K562 (cell line): ENCODE measurements around the gene PGA3. TPM values are rescaled to one million over a fixed set of nuclear protein-coding genes. Genes with fewer than 3 reads are reported as not detected.

ENCODE experiments used
- ATAC-seq: fragments of 200-7000 bp; cut with Tn5 transposase; 3 replicates; pipeline ENCODE4 v1.9.1; 2020; ENCODE audit warnings: moderate library complexity
- BruUV-seq: library from RNA; stranded (reverse); fragments of 400-500 nt; replicated peaks from 2 replicates; lab custom pipeline; 2021; lab: Mats Ljungman, UMichigan
- CTCF ChIA-PET: fragments of 300-600 bp; formaldehyde crosslinking; extraction: SDS; loops from one replicate; lab custom pipeline; 2021; ENCODE audit warnings: low intra/inter-chr PET ratio; lab: Yijun Ruan, JAX
- POLR2A ChIA-PET: fragments of 300-600, 350-650 bp; sonication (Branson Sonifier 250); formaldehyde crosslinking; extraction: SDS; loops from one replicate; lab custom pipeline; 2021; ENCODE audit warnings: antibody characterized with exemption, inconsistent platforms; lab: Yijun Ruan, JAX
- DNase-seq, 4 experiments: peaks; one replicate each; pipeline versions ENCODE4 v3.0.0 to v3.0.0-alpha.2; 2011 to 2018; ENCODE audit warnings: low spot score in 3 of 4, mixed read lengths in 3 of 4; ENCODE audit errors: extremely low read depth in 1 of 4
- FAIRE-seq: peaks from 2 replicates; lab custom pipeline; 2011; peaks lifted over from hg19 to GRCh38; lab: Jason Lieb, UNC
- H2AFZ ChIP-seq: 2 replicates; pipeline ENCODE4 v1.6.0; 2011; ENCODE audit warnings: low read depth, low read length, control low read depth, inconsistent platforms
- H3K27ac ChIP-seq: fragments of 200-600 bp; 3 replicates; pipeline ENCODE4 v1.8.0; 2011; ENCODE audit warnings: low read depth, mild to moderate bottlenecking, control low read depth, inconsistent platforms, low read length, moderate library complexity, mixed read lengths; ENCODE audit errors: extremely low read depth
- H3K27me3 ChIP-seq, 2 experiments: fragments of 300-600 bp in 1 of 2; 2 replicates in 1 of 2; 3 replicates in 1 of 2; pipeline versions ENCODE4 v1.6.0 to v1.8.0; 2011; ENCODE audit warnings: inconsistent platforms in 2 of 2, low read length in 2 of 2, mild to moderate bottlenecking in 1 of 2, mixed read lengths in 1 of 2, moderate library complexity in 1 of 2; ENCODE audit not compliant: control insufficient read depth in 2 of 2, insufficient read depth in 2 of 2
- H3K36me3 ChIP-seq: fragments of 300-600 bp; 3 replicates; pipeline ENCODE4 v1.8.0; 2011; ENCODE audit warnings: mild to moderate bottlenecking, low read length, inconsistent platforms; ENCODE audit not compliant: control insufficient read depth, insufficient read depth
- H3K4me1 ChIP-seq, 2 experiments: fragments of 200-600 bp in 1 of 2; replicated peaks in 1 of 2; 2 replicates in 1 of 2; 3 replicates in 1 of 2; pipeline versions ENCODE4 v1.5.1 to v1.8.0; 2011; ENCODE audit warnings: inconsistent platforms in 2 of 2, low read length in 2 of 2, mild to moderate bottlenecking in 1 of 2, mixed read lengths in 1 of 2, moderate library complexity in 1 of 2; ENCODE audit not compliant: control insufficient read depth in 2 of 2, insufficient read depth in 2 of 2
- H3K4me2 ChIP-seq: 2 replicates; pipeline ENCODE4 v1.6.1; 2011; ENCODE audit warnings: low read length, control low read depth, inconsistent platforms, mixed read lengths; ENCODE audit not compliant: insufficient read depth
- H3K4me3 ChIP-seq: fragments of 200-600 bp; sonication (generic), shearing (Covaris generic); 2 replicates; pipeline ENCODE4 v1.5.1; 2016; ENCODE audit warnings: control low read depth, inconsistent platforms
- H3K79me2 ChIP-seq: fragments of 200-600 bp; 3 replicates; pipeline ENCODE4 v1.8.0; 2011; ENCODE audit warnings: low read length, inconsistent platforms; ENCODE audit not compliant: control insufficient read depth, insufficient read depth
- H3K9ac ChIP-seq, 2 experiments: 2 replicates each; pipeline versions ENCODE4 v1.6.0 to v1.6.1; 2011; ENCODE audit warnings: low read depth in 2 of 2, low read length in 2 of 2, control low read depth in 1 of 2, inconsistent platforms in 1 of 2, mild to moderate bottlenecking in 1 of 2, mixed read lengths in 1 of 2; ENCODE audit not compliant: insufficient read depth in 1 of 2
- H3K9me1 ChIP-seq: one replicate; pipeline ENCODE4 v1.6.0; 2011; ENCODE audit warnings: inconsistent platforms, mild to moderate bottlenecking, low read length, moderate library complexity; ENCODE audit not compliant: control insufficient read depth, insufficient read depth
- H3K9me3 ChIP-seq: replicated peaks from 2 replicates; pipeline ENCODE4 v1.5.1; 2011; ENCODE audit warnings: low read depth, low read length, inconsistent platforms; ENCODE audit not compliant: control insufficient read depth, insufficient read depth
- H4K20me1 ChIP-seq: replicated peaks from 2 replicates; pipeline ENCODE4 v1.6.1; 2011; ENCODE audit warnings: low read length, inconsistent platforms, mixed read lengths; ENCODE audit not compliant: control insufficient read depth, insufficient read depth
- MGA ChIP-seq: fragments of 450-650 bp; IDR thresholded peaks from 2 replicates; pipeline ENCODE4 v1.6.1; 2016; ENCODE audit warnings: mild to moderate bottlenecking, moderate library complexity
- ZBTB12 ChIP-seq: fragments of 250-450 bp; sonication (Bioruptor Pico); IDR thresholded peaks from 2 replicates; pipeline ENCODE4 v1.4.0; 2020
- ZC3H11A ChIP-seq: IDR thresholded peaks from 2 replicates; pipeline ENCODE4 v1.6.1; 2012; ENCODE audit warnings: low read depth, low read length, improper control_type of control experiment
- WGBS: fragments of 100-300 bp; shearing (Covaris generic); methylation state at CpG from one replicate; pipeline ENCODE4 v1.1.6; 2016; ENCODE audit warnings: low coverage, mixed read lengths; ENCODE audit not compliant: insufficient coverage; ENCODE audit errors: missing lambda C conversion rate; 5-methylcytosine and 5-hydroxymethylcytosine counted together
- in situ Hi-C: fragments of 300-500 bp; cut with MboI; formaldehyde crosslinking; loops from 4 replicates; pipeline ENCODE4 v1.15.0; 2018; ENCODE audit warnings: inconsistent platforms, mixed read lengths
- intact Hi-C: fragments of 100-400 bp; cut with micrococcal nuclease; formaldehyde crosslinking; loops from 2 replicates; pipeline ENCODE4 v1.14.2; 2022
- polyA plus RNA-seq, 8 experiments: library from polyadenylated mRNA; depleted of rRNA in 4 of 8; stranded (reverse) in 5 of 8; unstranded in 3 of 8; fragments of >200 nt; fragmentation: Nextera tagmentation in 2 of 8; fragmentation: Illumina TruSeq in 1 of 8; extraction: Ambion mirVana in 2 of 8; extraction: Trizol in 1 of 8; gene quantifications; 2 replicates each; pipeline versions ENCODE4 v1.2.1 to v1.2.3, GENCODE V29; 2011 to 2014; ENCODE audit warnings: inconsistent platforms in 1 of 8, missing spikeins in 1 of 8
- total RNA-seq, 7 experiments: library from RNA; depleted of rRNA in 6 of 7; stranded (reverse); fragments of >200 nt in 6 of 7; fragmentation: Illumina TruSeq in 2 of 7; extraction: Trizol in 2 of 7; gene quantifications; 2 replicates each; pipeline versions ENCODE4 v1.2.1 to v1.2.3, GENCODE V29; 2011 to 2021; ENCODE audit warnings: low replicate concordance in 1 of 7
- TF ChIP-seq, protein P1 (sequence below): fragments of 250-450 bp; sonication (Bioruptor Pico); IDR thresholded peaks from 2 replicates; pipeline ENCODE4 v1.8.0; 2021; ENCODE audit warnings: borderline replicate concordance, mild to moderate bottlenecking, moderate library complexity; ENCODE audit not compliant: poor library complexity, severe bottlenecking
- TF ChIP-seq, protein P2 (sequence below): sonication (generic); formaldehyde crosslinking; IDR thresholded peaks from 2 replicates; pipeline ENCODE4 v1.8.1; 2023; ENCODE audit warnings: mild to moderate bottlenecking, missing genetic modification reagents

PGA3 gene
- total and polyA plus RNA-seq, 9 of the 15 experiments (the other 6 are each of a cell fraction or from before 2014, with no cell fraction given): 0.15 to 0.18 (median 0.18) TPM; not detected in 6

DNA sequence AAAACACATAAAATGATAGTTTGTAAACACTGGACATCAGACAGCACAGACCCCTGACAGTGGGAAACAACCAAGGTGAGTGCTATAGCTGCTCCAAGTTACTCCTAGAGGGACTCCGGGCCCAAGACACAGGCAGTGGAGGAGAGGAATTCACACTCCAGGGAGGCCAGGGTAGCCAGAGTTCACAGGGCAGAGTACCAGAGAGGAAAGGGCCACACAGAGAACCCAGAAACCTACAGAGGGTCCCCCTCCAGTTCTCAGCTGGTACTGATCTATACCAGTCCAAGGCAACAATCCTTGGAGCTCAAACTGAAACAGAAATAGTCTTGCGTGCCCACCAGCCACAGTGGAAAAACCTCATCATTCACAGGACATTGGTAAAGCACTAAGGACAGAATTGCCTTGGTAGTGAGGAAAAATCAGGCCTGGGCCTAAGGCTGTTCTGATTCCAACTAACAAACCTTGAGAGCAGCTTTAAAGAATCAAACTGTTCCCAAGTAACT, 49.7 kb upstream of the PGA3 start:
- H3K27ac ChIP-seq: no peak overlapping the region
- TF ChIP-seq MGA: no peak
- TF ChIP-seq, protein P1, sequence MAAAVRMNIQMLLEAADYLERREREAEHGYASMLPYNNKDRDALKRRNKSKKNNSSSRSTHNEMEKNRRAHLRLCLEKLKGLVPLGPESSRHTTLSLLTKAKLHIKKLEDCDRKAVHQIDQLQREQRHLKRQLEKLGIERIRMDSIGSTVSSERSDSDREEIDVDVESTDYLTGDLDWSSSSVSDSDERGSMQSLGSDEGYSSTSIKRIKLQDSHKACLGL (CRISPR knock-in tag): no peak
- no peak for TF ChIP-seq ZC3H11A
- TF ChIP-seq, protein P2, sequence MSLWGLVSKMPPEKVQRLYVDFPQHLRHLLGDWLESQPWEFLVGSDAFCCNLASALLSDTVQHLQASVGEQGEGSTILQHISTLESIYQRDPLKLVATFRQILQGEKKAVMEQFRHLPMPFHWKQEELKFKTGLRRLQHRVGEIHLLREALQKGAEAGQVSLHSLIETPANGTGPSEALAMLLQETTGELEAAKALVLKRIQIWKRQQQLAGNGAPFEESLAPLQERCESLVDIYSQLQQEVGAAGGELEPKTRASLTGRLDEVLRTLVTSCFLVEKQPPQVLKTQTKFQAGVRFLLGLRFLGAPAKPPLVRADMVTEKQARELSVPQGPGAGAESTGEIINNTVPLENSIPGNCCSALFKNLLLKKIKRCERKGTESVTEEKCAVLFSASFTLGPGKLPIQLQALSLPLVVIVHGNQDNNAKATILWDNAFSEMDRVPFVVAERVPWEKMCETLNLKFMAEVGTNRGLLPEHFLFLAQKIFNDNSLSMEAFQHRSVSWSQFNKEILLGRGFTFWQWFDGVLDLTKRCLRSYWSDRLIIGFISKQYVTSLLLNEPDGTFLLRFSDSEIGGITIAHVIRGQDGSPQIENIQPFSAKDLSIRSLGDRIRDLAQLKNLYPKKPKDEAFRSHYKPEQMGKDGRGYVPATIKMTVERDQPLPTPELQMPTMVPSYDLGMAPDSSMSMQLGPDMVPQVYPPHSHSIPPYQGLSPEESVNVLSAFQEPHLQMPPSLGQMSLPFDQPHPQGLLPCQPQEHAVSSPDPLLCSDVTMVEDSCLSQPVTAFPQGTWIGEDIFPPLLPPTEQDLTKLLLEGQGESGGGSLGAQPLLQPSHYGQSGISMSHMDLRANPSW (CRISPR knock-in tag): no peak
- TF ChIP-seq ZBTB12 (CRISPR knock-in tag): no peak

More for the DNA sequence above, 49.7 kb upstream of the PGA3 start:
- no peaks in the 10 kb centered on the region for H3K27me3 ChIP-seq
- H3K9me3 ChIP-seq: peaks cover 3% of the 10 kb centered on the region; the same call in 1 of the 2 replicates
- H4K20me1 ChIP-seq: peaks cover 23% of the 10 kb centered on the region
- no peak for DNase-seq
- in situ Hi-C loops: no loop called here
- CTCF ChIA-PET: no interaction called here
- intact Hi-C loops: no loop called here
- POLR2A ChIA-PET: interaction anchor here (0.6 to 2.8 kb wide), 4 partner anchors 14 to 661 kb away, joined by 3 to 13 read pairs (median 4); no protein-coding TSS in a partner anchor
- no peak overlapping the region for H3K4me3 ChIP-seq
- no peak overlapping the region; the same call in 1 of the 2 replicates for H3K4me2 ChIP-seq
- H3K4me1 ChIP-seq: peaks cover 39 to 43% of the 10 kb centered on the region in 2 experiments
- ATAC-seq: no peak
- 75% methylated on average over 2 of the region's 2 CpGs for WGBS
- FAIRE-seq: no peak
- peaks cover 93% of the 10 kb centered on the region for H3K79me2 ChIP-seq
- BruUV-seq: no TSS peak
- H3K36me3 ChIP-seq: peaks cover 23% of the 10 kb centered on the region; the same call in 2 of the 3 replicates
- H2AFZ ChIP-seq: no peak overlapping the region
- peaks cover 10% of the 10 kb centered on the region for H3K9me1 ChIP-seq
- no peak overlapping the region for H3K9ac ChIP-seq
